GM12801 (cell line): Measurements from ENCODE around the gene MRPL28.

Experiments
- TF ChIP-seq, protein P1 (sequence below): IDR thresholded peaks from one replicate; pipeline ENCODE4 v1.5.1; 2011; ENCODE audit warnings: control low read depth; ENCODE audit not compliant: insufficient read length; ENCODE audit errors: extremely low read depth

Gene MRPL28

DNA sequence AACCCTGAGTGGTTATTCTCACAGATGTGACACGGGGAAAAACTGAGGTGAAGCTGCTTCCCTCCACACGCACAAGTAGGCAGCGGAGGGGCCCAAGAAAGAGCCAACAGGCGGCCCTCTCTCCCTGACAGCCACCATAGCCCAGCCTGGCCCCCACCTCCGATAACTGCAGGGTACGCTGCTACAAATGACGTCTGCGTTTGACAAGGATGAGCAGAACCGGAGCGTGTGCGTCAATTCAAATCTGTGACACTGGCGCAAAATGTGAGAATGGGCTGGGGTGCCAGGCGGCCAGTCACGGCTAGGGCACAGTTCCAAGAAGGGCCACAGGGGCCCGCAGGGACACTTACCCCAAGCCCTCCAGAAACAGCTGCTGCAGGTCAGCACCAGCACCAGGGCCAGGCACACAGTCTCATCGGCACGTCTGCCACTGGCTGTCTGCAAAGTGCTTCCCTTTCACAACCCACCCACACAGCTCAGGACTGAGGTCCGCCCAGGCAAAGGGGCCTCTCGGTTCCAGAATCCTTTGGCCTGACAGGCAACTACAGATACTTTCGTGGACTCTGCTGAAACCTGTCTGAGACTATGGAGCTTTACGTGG is 32.3 kb downstream of the MRPL28 start:
- TF ChIP-seq, protein P1, sequence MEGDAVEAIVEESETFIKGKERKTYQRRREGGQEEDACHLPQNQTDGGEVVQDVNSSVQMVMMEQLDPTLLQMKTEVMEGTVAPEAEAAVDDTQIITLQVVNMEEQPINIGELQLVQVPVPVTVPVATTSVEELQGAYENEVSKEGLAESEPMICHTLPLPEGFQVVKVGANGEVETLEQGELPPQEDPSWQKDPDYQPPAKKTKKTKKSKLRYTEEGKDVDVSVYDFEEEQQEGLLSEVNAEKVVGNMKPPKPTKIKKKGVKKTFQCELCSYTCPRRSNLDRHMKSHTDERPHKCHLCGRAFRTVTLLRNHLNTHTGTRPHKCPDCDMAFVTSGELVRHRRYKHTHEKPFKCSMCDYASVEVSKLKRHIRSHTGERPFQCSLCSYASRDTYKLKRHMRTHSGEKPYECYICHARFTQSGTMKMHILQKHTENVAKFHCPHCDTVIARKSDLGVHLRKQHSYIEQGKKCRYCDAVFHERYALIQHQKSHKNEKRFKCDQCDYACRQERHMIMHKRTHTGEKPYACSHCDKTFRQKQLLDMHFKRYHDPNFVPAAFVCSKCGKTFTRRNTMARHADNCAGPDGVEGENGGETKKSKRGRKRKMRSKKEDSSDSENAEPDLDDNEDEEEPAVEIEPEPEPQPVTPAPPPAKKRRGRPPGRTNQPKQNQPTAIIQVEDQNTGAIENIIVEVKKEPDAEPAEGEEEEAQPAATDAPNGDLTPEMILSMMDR: no peak

DNA sequence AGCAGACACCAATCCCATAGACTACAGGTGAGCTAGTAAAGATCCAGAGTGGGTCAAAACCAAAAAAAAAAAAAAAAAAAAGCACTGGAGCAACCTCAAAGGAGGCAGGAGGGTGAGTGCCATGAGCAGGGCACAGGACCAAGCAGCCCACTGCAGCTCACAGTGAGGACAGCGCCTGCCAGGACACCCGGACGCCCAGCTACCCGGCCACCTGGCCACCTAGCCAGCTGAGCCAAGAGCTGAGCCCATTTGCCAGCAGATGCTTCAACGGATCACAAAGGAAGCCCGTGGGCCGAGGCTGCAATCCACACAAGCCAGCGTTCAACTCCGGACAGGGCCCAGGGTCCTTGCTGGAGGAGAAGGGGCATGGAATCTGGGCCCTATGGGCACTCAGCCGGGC is 32.9 kb downstream of the MRPL28 start:
- TF ChIP-seq, protein P1: no peak

DNA sequence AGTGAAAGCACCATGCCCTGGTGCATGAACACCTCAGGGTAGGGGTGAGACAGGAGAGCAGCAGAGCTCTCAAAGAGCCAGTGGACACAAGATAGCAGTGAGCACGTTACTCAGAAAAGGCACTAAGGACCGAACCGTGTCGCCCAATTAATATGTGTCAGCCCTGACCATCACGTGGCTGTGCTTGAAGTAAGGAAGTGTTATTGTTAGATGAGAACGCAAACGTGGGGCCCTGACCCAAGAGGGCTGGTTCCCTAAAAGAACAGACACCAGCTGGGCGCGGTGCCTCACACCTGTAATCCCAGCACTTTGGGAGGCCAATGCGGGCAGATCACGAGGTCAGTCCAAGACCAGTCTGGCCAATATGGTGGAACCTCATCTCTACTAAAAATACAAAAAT is 34.1 kb downstream of the MRPL28 start:
- TF ChIP-seq, protein P1: no peak

DNA sequence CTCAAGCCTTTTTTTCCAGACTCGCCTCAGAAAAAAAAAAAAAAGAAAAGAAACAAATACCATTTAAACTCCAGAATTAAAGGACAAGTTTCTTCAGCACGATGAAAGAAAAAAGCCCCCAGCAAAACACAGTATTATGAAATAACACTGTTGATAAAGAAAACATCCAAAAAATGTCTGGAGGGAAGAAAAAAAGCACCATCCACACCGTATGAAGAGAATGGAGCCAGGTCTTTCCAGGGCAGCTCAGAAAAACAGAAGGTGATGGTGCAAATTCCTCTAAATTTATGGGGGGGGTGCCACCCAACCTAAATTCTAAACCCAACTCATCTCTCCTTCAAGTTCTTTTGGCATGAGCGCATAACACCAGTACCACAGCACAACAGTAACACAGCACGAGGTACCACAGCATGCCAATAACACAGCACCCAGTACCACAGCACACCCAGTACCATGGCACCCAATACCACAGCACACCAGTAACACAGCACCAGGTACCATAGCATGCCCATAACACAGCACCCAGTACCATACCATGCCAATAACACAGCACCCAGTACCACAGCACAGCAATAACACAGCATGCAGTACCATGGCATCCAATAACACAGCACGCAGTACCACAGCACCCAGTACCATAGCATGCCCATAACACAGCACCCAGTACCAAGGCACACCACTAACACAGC is 36.8 kb downstream of the MRPL28 start:
- TF ChIP-seq, protein P1: no peak

DNA sequence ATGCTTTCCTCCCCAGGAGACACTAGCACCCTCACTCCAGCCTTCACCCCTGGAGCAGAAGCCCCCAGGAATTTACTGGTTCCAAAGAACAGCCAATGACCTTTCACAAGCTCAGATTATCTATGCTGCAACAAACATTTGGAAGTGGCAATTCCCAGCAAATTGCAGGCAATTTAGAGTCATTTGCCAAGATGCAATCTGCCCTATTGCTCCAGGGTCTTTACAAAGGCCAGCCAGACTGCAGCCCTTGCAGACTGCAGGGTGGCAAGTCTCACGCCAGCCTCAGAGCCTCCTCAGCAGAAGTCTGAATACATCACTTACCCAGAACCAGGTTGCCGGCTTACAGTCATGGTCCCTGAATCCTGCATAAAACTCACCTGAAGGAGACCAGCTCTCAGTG is 39.6 kb downstream of the MRPL28 start:
- TF ChIP-seq, protein P1: no peak

DNA sequence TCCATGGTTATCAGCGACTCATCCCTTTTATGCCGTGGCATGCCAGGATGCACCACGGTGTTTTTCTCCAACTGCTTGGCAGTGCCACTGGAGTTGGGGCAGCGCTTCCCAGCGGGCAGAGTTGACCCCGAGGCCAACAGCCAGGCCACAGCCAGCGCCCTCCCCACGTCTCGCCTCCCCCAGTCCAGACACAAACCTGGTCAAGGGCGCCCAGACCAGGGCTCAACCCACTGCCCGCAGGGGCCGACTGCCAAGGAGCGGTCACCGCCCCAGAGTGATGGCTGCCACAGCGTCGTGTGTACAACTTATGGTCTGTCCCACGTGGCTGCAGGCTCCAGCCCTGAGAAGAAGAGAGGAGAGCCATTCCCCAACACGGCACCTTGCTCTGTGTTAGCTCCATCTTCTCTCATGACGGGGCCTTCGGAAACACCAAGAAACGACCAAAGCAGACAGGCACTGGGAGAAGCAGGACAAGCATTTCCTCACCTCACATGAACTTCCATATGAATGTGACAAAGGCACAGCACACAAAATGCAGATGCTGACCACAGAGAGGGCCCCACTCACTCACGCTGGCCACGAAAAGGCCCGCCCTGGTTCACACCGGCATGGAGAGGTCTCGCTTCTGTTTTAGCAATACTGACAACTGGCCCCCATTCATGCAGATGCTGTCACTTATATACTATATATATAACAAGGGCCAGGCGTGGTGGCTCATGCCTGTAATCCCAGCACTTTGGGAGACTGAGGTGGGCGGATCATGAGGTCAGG is 44.8 kb downstream of the MRPL28 start:
- TF ChIP-seq, protein P1: no peak
